GM23338 (cell line): ENCODE measurements around the gene FOXF1. TPM values are rescaled to one million over a fixed set of nuclear protein-coding genes. Genes with fewer than 3 reads are reported as not detected.

Source experiments
- ATAC-seq: fragments of 200-7000 bp; cut with Tn5 transposase; 3 replicates; pipeline ENCODE4 v1.9.1; 2020
- DNase-seq: peaks from one replicate; pipeline ENCODE4 v3.0.0-alpha.2; 2015; ENCODE audit warnings: low spot score
- H2AFZ ChIP-seq: fragments of 200-600 bp; sonication (generic); 2 replicates; pipeline ENCODE4 v1.8.0; 2016; ENCODE audit warnings: antibody characterized with exemption, mild to moderate bottlenecking, moderate library complexity
- H3F3A ChIP-seq: fragments of 200-600 bp; sonication (generic); replicated peaks from 2 replicates; pipeline ENCODE4 v1.8.0; 2017; ENCODE audit warnings: antibody characterized with exemption, mixed run types, low read depth
- H3K27ac ChIP-seq: fragments of 200-600 bp; sonication (generic); 2 replicates; pipeline ENCODE4 v1.6.1; 2016; ENCODE audit warnings: low read depth
- H3K27me3 ChIP-seq: fragments of 200-600 bp; sonication (generic); 2 replicates; pipeline ENCODE4 v1.8.0; 2016; ENCODE audit warnings: mild to moderate bottlenecking, mixed run types, moderate library complexity; ENCODE audit not compliant: insufficient read depth
- H3K36me3 ChIP-seq: fragments of 200-600 bp; sonication (generic); 2 replicates; pipeline ENCODE4 v1.8.0; 2016; ENCODE audit warnings: mild to moderate bottlenecking; ENCODE audit not compliant: insufficient read depth
- H3K4me1 ChIP-seq: fragments of 200-600 bp; sonication (generic); 2 replicates; pipeline ENCODE4 v1.8.0; 2016; ENCODE audit warnings: mild to moderate bottlenecking, moderate library complexity; ENCODE audit not compliant: insufficient read depth
- H3K4me2 ChIP-seq: fragments of 200-600 bp; sonication (generic); 2 replicates; pipeline ENCODE4 v1.7.1; 2017; ENCODE audit warnings: mixed run types
- H3K4me3 ChIP-seq: fragments of 200-600 bp; sonication (generic); 2 replicates; pipeline ENCODE4 v1.6.1; 2016; ENCODE audit warnings: mixed run types
- H3K79me2 ChIP-seq: fragments of 200-600 bp; sonication (generic); replicated peaks from 2 replicates; pipeline ENCODE4 v1.8.0; 2017; ENCODE audit warnings: mild to moderate bottlenecking; ENCODE audit not compliant: insufficient read depth
- H3K9me2 ChIP-seq: fragments of 200-600 bp; sonication (generic); 2 replicates; pipeline ENCODE4 v1.8.0; 2017; ENCODE audit not compliant: insufficient read depth
- H4K20me1 ChIP-seq: fragments of 200-600 bp; sonication (generic); replicated peaks from 2 replicates; pipeline ENCODE4 v1.8.0; 2017; ENCODE audit warnings: mild to moderate bottlenecking; ENCODE audit not compliant: insufficient read depth
- H3K27ac Mint-ChIP-seq: 2 replicates; pipeline ENCODE4 v1.8.0; 2020; ENCODE audit warnings: inconsistent platforms, mild to moderate bottlenecking, moderate library complexity, mixed read lengths
- H3K27me3 Mint-ChIP-seq: 3 replicates; pipeline ENCODE4 v1.8.0; 2022; ENCODE audit warnings: low read depth, mild to moderate bottlenecking, moderate library complexity, mixed read lengths, inconsistent platforms; ENCODE audit not compliant: insufficient read depth, poor library complexity
- H3K36me3 Mint-ChIP-seq: 3 replicates; pipeline ENCODE4 v1.8.0; 2021; ENCODE audit warnings: low read depth, mild to moderate bottlenecking, inconsistent platforms, moderate library complexity, mixed read lengths
- H3K4me1 Mint-ChIP-seq: 3 replicates; pipeline ENCODE4 v1.8.0; 2020; ENCODE audit warnings: mild to moderate bottlenecking, inconsistent platforms, mixed read lengths
- H3K4me3 Mint-ChIP-seq: 3 replicates; pipeline ENCODE4 v1.8.0; 2021; ENCODE audit warnings: moderate library complexity, mild to moderate bottlenecking, inconsistent platforms, mixed read lengths
- H3K9me3 Mint-ChIP-seq: 3 replicates; pipeline ENCODE4 v1.8.0; 2020; ENCODE audit warnings: moderate library complexity, mild to moderate bottlenecking, inconsistent platforms, mixed read lengths
- CREB1 ChIP-seq: fragments of 250-450 bp; sonication (Bioruptor Pico); IDR thresholded peaks from 2 replicates; pipeline ENCODE4 v1.5.0; 2020; ENCODE audit warnings: low read depth, mild to moderate bottlenecking, moderate library complexity
- ETS1 ChIP-seq: IDR thresholded peaks from 2 replicates; pipeline ENCODE4 v1.6.1; 2016; ENCODE audit warnings: antibody characterized with exemption
- EZH2 ChIP-seq: fragments of 200-600 bp; sonication (generic); IDR thresholded peaks from one replicate; pipeline ENCODE4 v1.8.0; 2017; ENCODE audit warnings: antibody characterized with exemption, mild to moderate bottlenecking, low read depth; ENCODE audit not compliant: unreplicated experiment
- EZH2phosphoT487 ChIP-seq: fragments of 200-600 bp; sonication (generic); IDR thresholded peaks from one replicate; pipeline ENCODE4 v1.8.1; 2018; ENCODE audit warnings: antibody characterized with exemption; ENCODE audit not compliant: unreplicated experiment
- JUNB ChIP-seq: IDR thresholded peaks from one replicate; pipeline ENCODE4 v1.6.1; 2016; ENCODE audit warnings: antibody characterized with exemption; ENCODE audit not compliant: unreplicated experiment
- NANOG ChIP-seq: IDR thresholded peaks from 2 replicates; pipeline ENCODE4 v1.6.1; 2016; ENCODE audit warnings: antibody characterized with exemption, borderline replicate concordance
- POLR2AphosphoS5 ChIP-seq: IDR thresholded peaks from 2 replicates; pipeline ENCODE4 v1.6.1; 2016; ENCODE audit warnings: antibody characterized with exemption, low read depth
- REST ChIP-seq: IDR thresholded peaks from one replicate; pipeline ENCODE4 v1.6.1; 2018; ENCODE audit warnings: antibody characterized with exemption; ENCODE audit not compliant: unreplicated experiment
- STAT1 ChIP-seq: IDR thresholded peaks from one replicate; pipeline ENCODE4 v1.6.1; 2016; ENCODE audit warnings: antibody characterized with exemption; ENCODE audit not compliant: unreplicated experiment
- ZNF114 ChIP-seq: fragments of 250-450 bp; sonication (Bioruptor Pico); IDR thresholded peaks from 2 replicates; pipeline ENCODE4 v1.5.0; 2020; ENCODE audit warnings: mild to moderate bottlenecking, moderate library complexity
- ZNF331 ChIP-seq: fragments of 250-450 bp; sonication (Bioruptor Pico); IDR thresholded peaks from 2 replicates; pipeline ENCODE4 v1.5.0; 2020; ENCODE audit warnings: low read depth, mild to moderate bottlenecking, moderate library complexity
- polyA plus RNA-seq: library from polyadenylated mRNA; unstranded; fragments of >200 nt; fragmentation: Nextera tagmentation; extraction: Ambion mirVana; gene quantifications from 2 replicates; pipeline ENCODE4 v1.2.1, GENCODE V29; 2016
- total RNA-seq: library from RNA; depleted of rRNA; stranded (reverse); fragments of >200 nt; shearing (Covaris generic); gene quantifications from 2 replicates; pipeline ENCODE4 v1.2.3, GENCODE V29; 2014
- TF ChIP-seq, protein P1 (sequence below), 2 experiments: fragments of 200-600 bp in 1 of 2; sonication (generic) in 1 of 2; conservative IDR thresholded peaks; 2 replicates each; pipeline versions ENCODE4 v1.5.1 to v1.6.1; 2016 to 2017; ENCODE audit warnings: antibody characterized with exemption in 2 of 2, low read depth in 2 of 2, mild to moderate bottlenecking in 2 of 2, moderate library complexity in 1 of 2
- TF ChIP-seq, protein P2 (sequence below): fragments of 250-450 bp; sonication (Bioruptor Pico); IDR thresholded peaks from 2 replicates; pipeline ENCODE4 v1.5.0; 2020; ENCODE audit warnings: mild to moderate bottlenecking, moderate library complexity

FOXF1 gene
- total and polyA plus RNA-seq, 2 experiments from 2014 or later: 0.10 to 0.15 TPM

- DNase-seq (no peak), ATAC-seq (no peak)
- no peaks in the 10 kb centered on the region for H3K9me2 ChIP-seq
- Mint-ChIP-seq H3K36me3 (no peaks in the 10 kb centered on the region), H3K4me3 (no peak overlapping the region), H3K9me3 (peaks cover 2% of the 10 kb centered on the region; the same call in 2 of the 3 replicates), H3K27me3 (peaks cover 4% of the 10 kb centered on the region), H3K4me1 (peaks cover 8% of the 10 kb centered on the region; the same call in 2 of the 3 replicates), H3K27ac (no peak overlapping the region)
- H3K79me2 ChIP-seq: no peaks in the 10 kb centered on the region
- H3K4me2 ChIP-seq: no peak overlapping the region
- no peaks in the 10 kb centered on the region for H3F3A ChIP-seq
- H3K36me3 ChIP-seq: no peaks in the 10 kb centered on the region
- no peaks in the 10 kb centered on the region for H3K4me1 ChIP-seq
- no peak overlapping the region for H3K4me3 ChIP-seq
- H4K20me1 ChIP-seq: no peaks in the 10 kb centered on the region
- no peak overlapping the region; the same call in 1 of the 2 replicates for H2AFZ ChIP-seq
- no peak for TF ChIP-seq CREB1 (CRISPR knock-in tag)
- TF ChIP-seq, protein P1, sequence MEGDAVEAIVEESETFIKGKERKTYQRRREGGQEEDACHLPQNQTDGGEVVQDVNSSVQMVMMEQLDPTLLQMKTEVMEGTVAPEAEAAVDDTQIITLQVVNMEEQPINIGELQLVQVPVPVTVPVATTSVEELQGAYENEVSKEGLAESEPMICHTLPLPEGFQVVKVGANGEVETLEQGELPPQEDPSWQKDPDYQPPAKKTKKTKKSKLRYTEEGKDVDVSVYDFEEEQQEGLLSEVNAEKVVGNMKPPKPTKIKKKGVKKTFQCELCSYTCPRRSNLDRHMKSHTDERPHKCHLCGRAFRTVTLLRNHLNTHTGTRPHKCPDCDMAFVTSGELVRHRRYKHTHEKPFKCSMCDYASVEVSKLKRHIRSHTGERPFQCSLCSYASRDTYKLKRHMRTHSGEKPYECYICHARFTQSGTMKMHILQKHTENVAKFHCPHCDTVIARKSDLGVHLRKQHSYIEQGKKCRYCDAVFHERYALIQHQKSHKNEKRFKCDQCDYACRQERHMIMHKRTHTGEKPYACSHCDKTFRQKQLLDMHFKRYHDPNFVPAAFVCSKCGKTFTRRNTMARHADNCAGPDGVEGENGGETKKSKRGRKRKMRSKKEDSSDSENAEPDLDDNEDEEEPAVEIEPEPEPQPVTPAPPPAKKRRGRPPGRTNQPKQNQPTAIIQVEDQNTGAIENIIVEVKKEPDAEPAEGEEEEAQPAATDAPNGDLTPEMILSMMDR (conservative IDR thresholded peaks at IDR 0.05; ENCODE audit: low read depth in 2 of 2): no peak
- TF ChIP-seq EZH2: no peak
- no peak for TF ChIP-seq REST
- no peak for TF ChIP-seq EZH2phosphoT487
- TF ChIP-seq ZNF114 (CRISPR knock-in tag): no peak
- no peak for TF ChIP-seq JUNB
- TF ChIP-seq STAT1: no peak
- TF ChIP-seq NANOG: no peak
- TF ChIP-seq, protein P2, sequence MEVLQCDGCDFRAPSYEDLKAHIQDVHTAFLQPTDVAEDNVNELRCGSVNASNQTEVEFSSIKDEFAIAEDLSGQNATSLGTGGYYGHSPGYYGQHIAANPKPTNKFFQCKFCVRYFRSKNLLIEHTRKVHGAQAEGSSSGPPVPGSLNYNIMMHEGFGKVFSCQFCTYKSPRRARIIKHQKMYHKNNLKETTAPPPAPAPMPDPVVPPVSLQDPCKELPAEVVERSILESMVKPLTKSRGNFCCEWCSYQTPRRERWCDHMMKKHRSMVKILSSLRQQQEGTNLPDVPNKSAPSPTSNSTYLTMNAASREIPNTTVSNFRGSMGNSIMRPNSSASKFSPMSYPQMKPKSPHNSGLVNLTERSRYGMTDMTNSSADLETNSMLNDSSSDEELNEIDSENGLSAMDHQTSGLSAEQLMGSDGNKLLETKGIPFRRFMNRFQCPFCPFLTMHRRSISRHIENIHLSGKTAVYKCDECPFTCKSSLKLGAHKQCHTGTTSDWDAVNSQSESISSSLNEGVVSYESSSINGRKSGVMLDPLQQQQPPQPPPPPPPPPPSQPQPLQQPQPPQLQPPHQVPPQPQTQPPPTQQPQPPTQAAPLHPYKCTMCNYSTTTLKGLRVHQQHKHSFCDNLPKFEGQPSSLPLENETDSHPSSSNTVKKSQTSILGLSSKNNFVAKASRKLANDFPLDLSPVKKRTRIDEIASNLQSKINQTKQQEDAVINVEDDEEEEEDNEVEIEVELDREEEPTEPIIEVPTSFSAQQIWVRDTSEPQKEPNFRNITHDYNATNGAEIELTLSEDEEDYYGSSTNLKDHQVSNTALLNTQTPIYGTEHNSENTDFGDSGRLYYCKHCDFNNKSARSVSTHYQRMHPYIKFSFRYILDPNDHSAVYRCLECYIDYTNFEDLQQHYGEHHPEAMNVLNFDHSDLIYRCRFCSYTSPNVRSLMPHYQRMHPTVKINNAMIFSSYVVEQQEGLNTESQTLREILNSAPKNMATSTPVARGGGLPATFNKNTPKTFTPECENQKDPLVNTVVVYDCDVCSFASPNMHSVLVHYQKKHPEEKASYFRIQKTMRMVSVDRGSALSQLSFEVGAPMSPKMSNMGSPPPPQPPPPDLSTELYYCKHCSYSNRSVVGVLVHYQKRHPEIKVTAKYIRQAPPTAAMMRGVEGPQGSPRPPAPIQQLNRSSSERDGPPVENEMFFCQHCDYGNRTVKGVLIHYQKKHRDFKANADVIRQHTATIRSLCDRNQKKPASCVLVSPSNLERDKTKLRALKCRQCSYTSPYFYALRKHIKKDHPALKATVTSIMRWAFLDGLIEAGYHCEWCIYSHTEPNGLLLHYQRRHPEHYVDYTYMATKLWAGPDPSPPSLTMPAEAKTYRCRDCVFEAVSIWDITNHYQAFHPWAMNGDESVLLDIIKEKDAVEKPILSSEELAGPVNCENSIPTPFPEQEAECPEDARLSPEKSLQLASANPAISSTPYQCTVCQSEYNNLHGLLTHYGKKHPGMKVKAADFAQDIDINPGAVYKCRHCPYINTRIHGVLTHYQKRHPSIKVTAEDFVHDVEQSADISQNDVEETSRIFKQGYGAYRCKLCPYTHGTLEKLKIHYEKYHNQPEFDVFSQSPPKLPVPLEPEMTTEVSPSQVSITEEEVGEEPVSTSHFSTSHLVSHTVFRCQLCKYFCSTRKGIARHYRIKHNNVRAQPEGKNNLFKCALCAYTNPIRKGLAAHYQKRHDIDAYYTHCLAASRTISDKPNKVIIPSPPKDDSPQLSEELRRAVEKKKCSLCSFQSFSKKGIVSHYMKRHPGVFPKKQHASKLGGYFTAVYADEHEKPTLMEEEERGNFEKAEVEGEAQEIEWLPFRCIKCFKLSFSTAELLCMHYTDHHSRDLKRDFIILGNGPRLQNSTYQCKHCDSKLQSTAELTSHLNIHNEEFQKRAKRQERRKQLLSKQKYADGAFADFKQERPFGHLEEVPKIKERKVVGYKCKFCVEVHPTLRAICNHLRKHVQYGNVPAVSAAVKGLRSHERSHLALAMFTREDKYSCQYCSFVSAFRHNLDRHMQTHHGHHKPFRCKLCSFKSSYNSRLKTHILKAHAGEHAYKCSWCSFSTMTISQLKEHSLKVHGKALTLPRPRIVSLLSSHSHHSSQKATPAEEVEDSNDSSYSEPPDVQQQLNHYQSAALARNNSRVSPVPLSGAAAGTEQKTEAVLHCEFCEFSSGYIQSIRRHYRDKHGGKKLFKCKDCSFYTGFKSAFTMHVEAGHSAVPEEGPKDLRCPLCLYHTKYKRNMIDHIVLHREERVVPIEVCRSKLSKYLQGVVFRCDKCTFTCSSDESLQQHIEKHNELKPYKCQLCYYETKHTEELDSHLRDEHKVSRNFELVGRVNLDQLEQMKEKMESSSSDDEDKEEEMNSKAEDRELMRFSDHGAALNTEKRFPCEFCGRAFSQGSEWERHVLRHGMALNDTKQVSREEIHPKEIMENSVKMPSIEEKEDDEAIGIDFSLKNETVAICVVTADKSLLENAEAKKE: no peak
- TF ChIP-seq POLR2AphosphoS5: no peak
- no peak for TF ChIP-seq ZNF331 (CRISPR knock-in tag)
- TF ChIP-seq ETS1: no peak
- no peaks in the 10 kb centered on the region for H3K27me3 ChIP-seq
- no peak overlapping the region for H3K27ac ChIP-seq
Observed at GRCh38 chr16:86477642-86478041, 32.7 kb upstream of the FOXF1 start.
